Measurements from ENCODE around the gene HNRNPA0.

- no peak for TF ChIP-seq POLR2A (IDR thresholded peaks at IDR 0.05; ENCODE audit: low read depth, low read length)
- no peak for TF ChIP-seq TAF1 (IDR thresholded peaks at IDR 0.05; ENCODE audit: low read depth, low read length)
Observed at GRCh38 chr5:137715456-137715855, 38.7 kb downstream of the HNRNPA0 start.
